ENCODE data around the gene YTHDF1. TPM values are rescaled to one million over a fixed set of nuclear protein-coding genes. Genes with fewer than 3 reads are reported as not detected.

The YTHDF1 gene
- total and polyA plus RNA-seq, 2 of the 8 experiments (the other 6 are each of a cell fraction or from before 2014, with no cell fraction given), result 32.8 to 66.0 TPM

GRCh38 chr20:63223826-63224207 lies 7.9 kb upstream of the YTHDF1 start:
- Histone ChIP-seq H3K23ac (ENCODE audit: insufficient read length) (no peak overlapping the region), H2BK5ac (ENCODE audit: low read depth, low read length) (no peak overlapping the region), H3K56ac (replicated peaks; ENCODE audit: insufficient read length, low read depth, low read length) (no peak overlapping the region), H2AFZ (ENCODE audit: low read length) (no peak overlapping the region), H4K91ac (replicated peaks; ENCODE audit: insufficient read length, low read length) (peak overlapping the region; percentile 42), H3K18ac (ENCODE audit: extremely low read depth, low read length) (no peak overlapping the region), H3K9ac (replicated peaks in 1 of 4; ENCODE audit: extremely low read depth in 1 of 4, low read depth in 3 of 4, low read length in 3 of 4) (no peak overlapping the region), H3K9me3 (ENCODE audit: insufficient read depth in 2 of 2, low read depth in 1 of 2, low read length in 1 of 2) (no peaks in the 10 kb centered on the region), H2BK120ac (replicated peaks; ENCODE audit: low read depth, low read length) (no peak overlapping the region), H2BK20ac (ENCODE audit: low read length) (no peak overlapping the region), H2BK12ac (ENCODE audit: low read depth, low read length) (peak overlapping the region; percentile 68; the same call in 1 of the 2 replicates), H3K4me1 (replicated peaks in 1 of 4; ENCODE audit: control insufficient read depth in 3 of 4, insufficient read depth in 4 of 4, low read length in 3 of 4) (peaks cover 0 to 9% (median 3%) of the 10 kb centered on the region in 4 experiments; a peak in 5 of 7 replicates), H3K23me2 (ENCODE audit: low read depth, low read length) (peaks cover 2% of the 10 kb centered on the region; the same call in 1 of the 2 replicates), H3K4me3 (ENCODE audit: extremely low read depth in 1 of 4, insufficient read depth in 2 of 4, low read depth in 3 of 4, low read length in 4 of 4) (no peak overlapping the region), H3K79me2 (ENCODE audit: control insufficient read depth in 1 of 2, insufficient read depth in 2 of 2, low read length in 2 of 2) (no peaks in the 10 kb centered on the region), H3K27ac (ENCODE audit: low read depth, low read length) (no peak overlapping the region), H4K20me1 (replicated peaks in 1 of 2; ENCODE audit: control insufficient read depth in 1 of 2, insufficient read depth in 2 of 2, low read length in 2 of 2) (peaks cover 0 to 3% of the 10 kb centered on the region in 2 experiments), H3K36me3 (ENCODE audit: control insufficient read depth in 2 of 4, insufficient read depth in 4 of 4, low read length in 3 of 4) (no peaks in the 10 kb centered on the region), H4K5ac (ENCODE audit: insufficient read length, low read depth, low read length) (no peak overlapping the region), H3K14ac (ENCODE audit: insufficient read length) (no peak overlapping the region), H3K4ac (replicated peaks; ENCODE audit: insufficient read length, low read depth, low read length) (no peak overlapping the region), H3K79me1 (ENCODE audit: low read depth, low read length) (no peaks in the 10 kb centered on the region), H2AK5ac (ENCODE audit: low read depth, low read length) (no peak overlapping the region), H3K4me2 (ENCODE audit: insufficient read depth in 1 of 2, low read depth in 2 of 2, low read length in 2 of 2) (no peak overlapping the region), H3K27me3 (replicated peaks in 1 of 4; ENCODE audit: control insufficient read depth in 3 of 4, extremely low read depth in 1 of 4, insufficient read depth in 3 of 4, low read length in 3 of 4) (peaks cover 0 to 3% (median 0%) of the 10 kb centered on the region in 4 experiments; a peak in 2 of 7 replicates), H4K8ac (ENCODE audit: extremely low read depth, insufficient read depth, low read length) (no peak overlapping the region), H2BK15ac (ENCODE audit: low read length) (peak overlapping the region; percentile 46; the same call in 1 of the 2 replicates)
- CTCF ChIA-PET (ENCODE audit: partially characterized antibody), result interaction anchor here (0.6 to 5.3 kb wide), 58 partner anchors 10 to 395 kb away, joined by 3 to 199 read pairs (median 5); partner anchors contain the start of genes ARFGAP1, BIRC7, COL20A1 and NKAIN4
- no peak for TF ChIP-seq CBX5 (IDR thresholded peaks at IDR 0.05; ENCODE audit: low read depth, low read length)
- TF ChIP-seq SUZ12 (IDR thresholded peaks at IDR 0.05; ENCODE audit: low read length), result no peak
- no peak for TF ChIP-seq HDAC2 (IDR thresholded peaks at IDR 0.05; ENCODE audit: borderline replicate concordance in 1 of 2, low read depth in 2 of 2, low read length in 2 of 2)
- TF ChIP-seq CHD1 (IDR thresholded peaks at IDR 0.05; ENCODE audit: low read depth, low read length), result no peak
- TF ChIP-seq PHF8 (conservative IDR thresholded peaks at IDR 0.05; ENCODE audit: low read depth, low read length), result no peak
- DNase-seq (ENCODE audit: low read depth in 1 of 2, low spot score in 2 of 2), result no peak
- POLR2A ChIA-PET (ENCODE audit: partially characterized antibody), result interaction anchor here (0.7 to 3.3 kb wide), 11 partner anchors 9 to 73 kb away, joined by 3 to 14 read pairs (median 4); partner anchors contain the start of gene BIRC7
- FAIRE-seq, result no peak
- 87% methylated on average over 5 of the region's 6 CpGs; no CpG with 5 or more reads in 1 of the 2 experiments for WGBS, 2 experiments (ENCODE audit: extremely low coverage in 1 of 2, insufficient coverage in 1 of 2, insufficient read length in 1 of 2, insufficient replicate concordance in 2 of 2, low coverage in 1 of 2, low lambda C conversion rate in 2 of 2, missing lambda C conversion rate in 1 of 2)

All from H1 (cell line).